ENCODE results near the gene DMPK. TPM values are rescaled to one million over a fixed set of nuclear protein-coding genes. Genes with fewer than 3 reads are reported as not detected.

Gene DMPK
- total RNA-seq, 1 donor from 2014 or later: 284 TPM

DNA sequence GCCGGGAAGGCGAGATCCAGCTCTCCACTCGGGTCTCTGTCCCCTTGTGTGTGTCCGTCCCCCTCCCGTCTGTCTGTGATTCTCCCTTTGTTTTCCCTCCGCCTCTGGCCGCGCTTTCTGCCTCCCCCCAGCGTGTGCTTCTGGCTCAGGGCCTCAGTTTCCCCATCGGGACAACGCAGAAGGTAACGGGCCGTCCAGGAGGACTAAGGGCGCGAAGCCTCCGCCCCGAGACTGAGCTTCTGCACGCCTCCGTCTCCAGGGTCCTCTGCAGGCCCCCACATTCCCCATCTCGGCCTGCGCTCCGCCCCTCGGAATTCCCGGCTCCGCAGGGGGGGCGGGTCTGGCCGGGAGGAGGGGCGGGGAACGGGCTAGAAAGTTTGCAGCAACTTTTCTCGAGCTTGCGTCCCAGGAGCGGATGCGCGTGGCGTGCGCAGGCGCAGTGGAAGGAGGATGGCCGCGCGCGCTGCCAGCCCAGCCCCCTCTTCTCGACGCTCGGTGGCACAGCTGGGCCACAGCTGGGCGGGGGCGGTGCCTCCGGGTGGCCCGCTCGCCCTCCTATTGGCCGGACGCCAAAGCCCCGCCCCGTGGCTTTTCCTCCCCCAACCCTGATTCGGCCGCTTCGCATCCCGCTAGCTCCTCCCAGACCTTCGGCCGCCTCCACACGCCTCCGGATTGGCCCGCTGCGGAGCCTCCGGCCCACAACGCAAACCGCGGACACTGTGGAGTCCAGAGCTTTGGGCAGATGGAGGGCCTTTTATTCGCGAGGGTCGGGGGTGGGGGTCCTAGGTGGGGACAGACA is 13.1 kb downstream of the DMPK start, which contains the start of gene SIX5:
Gene SIX5 (minus strand): TSS at position 269 of the 799 bp plus-strand sequence. CDS start 408 bp downstream, outside the sequence.
- TF ChIP-seq CTCF (IDR thresholded peaks at IDR 0.05; ENCODE audit: borderline replicate concordance): no peak
- Histone ChIP-seq H3K4me3 (peak within 1 kb of the TSS; percentile 85), H3K4me1 (peaks cover 65% of the 10 kb centered on the region), H3K27ac (replicated peaks) (peak within 1 kb of the TSS; percentile 93), H3K27me3 (ENCODE audit: low read depth) (no peaks in the 10 kb centered on the region), H3K36me3 (peaks cover 21% of the 10 kb centered on the region), H3K9me3 (replicated peaks) (no peaks in the 10 kb centered on the region)
- peak; percentile 99 for DNase-seq
- intact Hi-C loops (cut with micrococcal nuclease): no loop called here

- intact Hi-C loops (cut with micrococcal nuclease): no loop called here
Measured at GRCh38 chr19:45768655-45768983, 13.7 kb downstream of the DMPK start.

DNA sequence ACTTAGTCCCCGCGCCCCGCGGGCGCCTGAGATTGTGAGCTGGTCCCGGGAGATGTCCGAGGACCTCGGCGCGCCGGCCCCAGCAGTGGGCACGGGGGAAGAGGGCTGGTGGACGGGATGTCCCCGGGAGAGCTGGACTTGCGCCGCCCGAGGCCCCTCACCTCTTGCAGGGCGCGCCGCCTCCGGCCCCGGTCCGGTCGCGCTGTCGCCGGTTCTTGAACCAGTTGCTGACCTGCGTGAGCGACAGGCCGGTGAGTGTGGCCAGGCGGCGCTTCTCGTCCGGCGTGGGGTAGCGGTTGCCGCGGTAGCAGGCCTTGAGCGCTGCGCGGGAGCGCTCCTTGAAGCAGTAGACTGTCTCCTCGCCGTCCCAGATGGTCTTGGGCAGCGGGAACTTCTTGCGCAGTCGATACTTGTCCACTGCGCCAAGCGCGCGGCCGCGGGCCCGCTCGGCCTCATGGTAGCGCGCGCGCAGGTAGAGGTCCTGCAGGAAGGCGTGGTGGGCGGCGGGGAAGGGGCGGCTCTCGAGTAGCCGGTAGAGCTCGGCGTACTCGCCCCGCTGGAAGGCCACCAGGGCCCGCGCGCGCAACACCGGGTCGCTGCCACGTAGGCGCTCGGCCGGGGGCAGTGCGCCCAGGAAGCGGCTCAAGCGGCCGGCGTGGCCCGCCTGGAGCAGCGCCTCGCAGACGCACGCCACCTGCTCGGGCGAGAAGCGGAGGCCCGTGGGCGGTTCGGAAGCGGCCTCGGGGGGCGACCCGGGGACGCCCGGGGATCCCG is 14.2 kb downstream of the DMPK start:
- no peaks in the 10 kb centered on the region for H3K27me3 ChIP-seq (ENCODE audit: low read depth)
- H3K9me3 ChIP-seq (replicated peaks): no peaks in the 10 kb centered on the region
- no peak for TF ChIP-seq CTCF (IDR thresholded peaks at IDR 0.05; ENCODE audit: borderline replicate concordance)
- H3K27ac ChIP-seq (replicated peaks): peak overlapping the region; percentile 93
- peaks cover 13% of the 10 kb centered on the region for H3K36me3 ChIP-seq
- H3K4me1 ChIP-seq: peaks cover 73% of the 10 kb centered on the region
- H3K4me3 ChIP-seq: peak overlapping the region; percentile 85
- peak; percentile 76 for DNase-seq
- intact Hi-C loops (cut with micrococcal nuclease): no loop called here

More at GRCh38 chr19:45768655-45768983, 13.7 kb downstream of the DMPK start:
- Histone ChIP-seq H3K9me3 (replicated peaks) (no peaks in the 10 kb centered on the region), H3K27ac (replicated peaks) (peak overlapping the region; percentile 93), H3K27me3 (ENCODE audit: low read depth) (no peaks in the 10 kb centered on the region), H3K4me3 (peak overlapping the region; percentile 85), H3K36me3 (peaks cover 19% of the 10 kb centered on the region), H3K4me1 (peaks cover 70% of the 10 kb centered on the region)
- DNase-seq: peak; percentile 63
- no peak for TF ChIP-seq CTCF (IDR thresholded peaks at IDR 0.05; ENCODE audit: borderline replicate concordance)

DNA sequence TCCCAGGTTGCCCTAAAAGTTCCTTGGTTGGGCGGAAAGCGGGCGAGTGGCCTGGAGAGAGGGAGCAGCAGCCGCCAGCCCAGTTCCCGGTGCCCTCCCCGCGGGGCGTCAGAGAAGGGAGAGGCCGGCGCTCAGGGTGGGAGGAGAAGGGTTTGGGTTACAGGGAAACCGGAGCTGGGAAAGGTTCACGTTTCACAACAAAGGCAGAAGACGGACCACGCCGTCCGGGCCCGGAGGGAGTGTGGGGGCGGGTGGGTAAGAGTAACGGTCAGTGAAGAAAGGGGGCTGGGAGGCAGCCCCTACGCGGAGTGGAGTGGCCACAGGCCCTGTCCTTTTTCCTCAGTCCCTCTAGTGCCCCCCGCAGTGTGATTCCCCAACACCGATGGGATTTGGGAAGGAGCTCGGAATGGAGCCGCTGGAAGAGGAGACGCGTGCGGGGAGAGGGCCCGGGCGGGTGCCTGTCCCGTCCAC is 14.8 kb downstream of the DMPK start:
- H3K36me3 ChIP-seq: peaks cover 7% of the 10 kb centered on the region
- intact Hi-C loops (cut with micrococcal nuclease): no loop called here
- peaks cover 73% of the 10 kb centered on the region for H3K4me1 ChIP-seq
- no peaks in the 10 kb centered on the region for H3K27me3 ChIP-seq (ENCODE audit: low read depth)
- H3K4me3 ChIP-seq: peak overlapping the region; percentile 85
- no peak for TF ChIP-seq CTCF (IDR thresholded peaks at IDR 0.05; ENCODE audit: borderline replicate concordance)
- no peaks in the 10 kb centered on the region for H3K9me3 ChIP-seq (replicated peaks)
- peak overlapping the region; percentile 93 for H3K27ac ChIP-seq (replicated peaks)
- peak; percentile 81 for DNase-seq

- H3K36me3 ChIP-seq: peaks cover 3% of the 10 kb centered on the region
- H3K4me1 ChIP-seq: peaks cover 73% of the 10 kb centered on the region
- no peak for DNase-seq
- TF ChIP-seq CTCF (IDR thresholded peaks at IDR 0.05; ENCODE audit: borderline replicate concordance): no peak
- intact Hi-C loops (cut with micrococcal nuclease): no loop called here
- peak overlapping the region; percentile 85 for H3K4me3 ChIP-seq
- no peaks in the 10 kb centered on the region for H3K9me3 ChIP-seq (replicated peaks)
- H3K27me3 ChIP-seq (ENCODE audit: low read depth): no peaks in the 10 kb centered on the region
- H3K27ac ChIP-seq (replicated peaks): peak overlapping the region; percentile 93
Measured at GRCh38 chr19:45766869-45767346, 15.4 kb downstream of the DMPK start.
